ENCODE data around the gene OLFM1. TPM values are rescaled to one million over a fixed set of nuclear protein-coding genes. Genes with fewer than 3 reads are reported as not detected.

The OLFM1 gene
- total RNA-seq, 1 donor from 2014 or later: 12.5 TPM

DNA sequence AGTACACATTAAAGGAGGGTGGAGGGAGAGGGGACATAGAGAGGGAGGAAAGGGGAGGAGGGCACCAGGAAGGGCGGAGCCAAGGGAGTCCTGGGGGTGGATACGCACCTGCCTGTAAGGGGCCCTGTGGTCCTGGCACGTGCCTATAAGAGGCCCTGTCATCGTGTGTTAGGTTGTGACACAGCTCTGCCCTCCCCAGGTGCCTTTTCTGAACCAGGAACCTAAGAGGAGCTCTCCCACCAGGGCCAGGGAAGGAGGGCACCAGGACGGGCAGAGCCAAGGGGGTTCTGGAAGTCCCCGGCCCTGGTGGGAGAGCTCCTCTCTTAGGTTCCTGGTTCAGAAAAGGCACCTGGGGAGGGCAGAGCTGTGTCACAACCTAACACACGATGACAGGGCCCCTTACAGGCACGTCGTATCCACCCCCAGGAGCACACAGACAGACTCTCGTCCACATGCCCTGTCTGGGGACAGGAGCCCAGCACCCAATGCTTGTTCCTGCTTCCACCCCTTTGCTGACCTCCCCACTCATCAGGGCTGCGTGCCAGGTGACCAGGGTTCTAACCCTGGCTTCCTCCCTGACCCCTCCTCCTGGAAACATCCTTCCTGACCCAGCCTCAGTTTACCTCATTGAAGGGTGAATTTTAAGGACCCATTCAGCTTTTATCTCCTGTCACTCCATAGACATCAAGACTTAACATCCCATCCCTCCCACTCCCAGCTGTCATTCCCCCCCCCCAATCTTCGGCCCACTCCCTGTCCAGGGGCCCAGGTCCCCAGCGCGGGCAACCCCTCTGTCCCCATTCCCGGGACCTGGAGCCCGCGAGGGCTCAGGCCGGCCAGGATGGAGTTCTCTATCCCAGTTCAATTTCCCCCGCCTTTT lies 12.9 kb upstream of the OLFM1 start:
- intact Hi-C loops (cut with micrococcal nuclease): no loop called here
- ATAC-seq (no peak), DNase-seq (no peak)

DNA sequence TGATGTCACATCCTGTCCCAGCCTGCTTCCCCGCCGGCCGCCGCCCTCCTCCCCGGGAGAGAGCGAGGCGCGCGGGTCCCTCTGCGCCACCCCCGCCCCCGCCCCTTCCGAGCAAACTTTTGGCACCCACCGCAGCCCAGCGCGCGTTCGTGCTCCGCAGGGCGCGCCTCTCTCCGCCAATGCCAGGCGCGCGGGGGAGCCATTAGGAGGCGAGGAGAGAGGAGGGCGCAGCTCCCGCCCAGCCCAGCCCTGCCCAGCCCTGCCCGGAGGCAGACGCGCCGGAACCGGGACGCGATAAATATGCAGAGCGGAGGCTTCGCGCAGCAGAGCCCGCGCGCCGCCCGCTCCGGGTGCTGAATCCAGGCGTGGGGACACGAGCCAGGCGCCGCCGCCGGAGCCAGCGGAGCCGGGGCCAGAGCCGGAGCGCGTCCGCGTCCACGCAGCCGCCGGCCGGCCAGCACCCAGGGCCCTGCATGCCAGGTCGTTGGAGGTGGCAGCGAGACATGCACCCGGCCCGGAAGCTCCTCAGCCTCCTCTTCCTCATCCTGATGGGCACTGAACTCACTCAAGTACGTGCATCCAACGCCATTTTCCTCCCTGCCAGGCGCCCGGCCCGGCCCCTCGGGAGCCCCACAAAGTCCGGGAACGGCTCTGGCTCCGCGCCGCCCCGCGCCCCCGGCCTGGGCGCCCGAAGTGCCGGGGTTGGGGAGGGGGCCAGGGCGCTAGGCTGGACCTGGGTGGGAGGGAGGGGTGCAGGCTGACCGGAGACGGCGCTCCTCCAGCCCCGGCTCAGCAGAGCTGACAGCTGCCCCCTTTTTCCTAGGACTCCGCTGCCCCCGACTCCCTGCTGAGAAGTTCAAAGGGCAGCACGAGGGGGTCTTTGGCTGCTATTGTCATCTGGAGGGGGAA lies 12.0 kb upstream of the OLFM1 start:
- intact Hi-C loops (cut with micrococcal nuclease): no loop called here
- ATAC-seq (peak; percentile 93), DNase-seq (peak; percentile 80)

DNA sequence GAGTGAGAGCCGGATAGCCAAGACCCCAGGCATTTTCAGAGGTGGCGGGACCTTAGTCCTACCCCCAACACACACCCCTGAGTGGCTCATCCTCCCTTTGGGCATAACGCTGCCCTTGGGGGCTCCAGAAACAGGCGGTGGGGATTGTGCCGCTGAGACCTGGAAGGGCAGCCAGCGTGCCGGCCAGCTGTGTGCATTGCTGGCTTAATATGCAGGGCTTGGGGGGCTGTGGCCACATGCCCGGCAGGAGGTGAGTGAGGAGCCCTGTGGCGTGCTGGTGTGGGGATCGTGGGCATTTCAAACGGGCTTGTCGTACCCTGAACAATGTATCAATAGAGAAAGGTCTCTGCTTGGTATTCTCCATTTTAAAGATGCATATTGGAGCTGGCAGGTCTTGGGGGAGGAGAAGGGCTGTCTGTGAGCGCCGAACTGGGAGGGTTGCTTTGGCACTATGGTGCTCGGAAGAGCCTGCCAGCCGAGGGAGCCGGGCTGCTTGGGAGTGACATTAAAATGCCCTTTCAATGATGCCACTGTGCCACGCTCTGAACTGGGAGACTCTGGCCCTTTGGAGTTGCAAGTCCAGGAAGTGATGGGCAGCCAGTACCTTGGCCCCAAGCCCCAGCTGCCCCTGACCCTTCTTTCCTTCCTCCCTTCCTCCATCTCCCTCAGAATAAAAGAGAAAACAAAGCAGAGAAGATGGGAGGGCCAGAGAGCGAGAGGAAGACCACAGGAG lies 11.2 kb upstream of the OLFM1 start:
- DNase-seq (peak; percentile 16), ATAC-seq (no peak)
- intact Hi-C loops (cut with micrococcal nuclease): no loop called here

GRCh38 chr9:135076876-135077430 lies 10.5 kb upstream of the OLFM1 start:
- intact Hi-C loops (cut with micrococcal nuclease): no loop called here
- DNase-seq (no peak), ATAC-seq (no peak)

DNA sequence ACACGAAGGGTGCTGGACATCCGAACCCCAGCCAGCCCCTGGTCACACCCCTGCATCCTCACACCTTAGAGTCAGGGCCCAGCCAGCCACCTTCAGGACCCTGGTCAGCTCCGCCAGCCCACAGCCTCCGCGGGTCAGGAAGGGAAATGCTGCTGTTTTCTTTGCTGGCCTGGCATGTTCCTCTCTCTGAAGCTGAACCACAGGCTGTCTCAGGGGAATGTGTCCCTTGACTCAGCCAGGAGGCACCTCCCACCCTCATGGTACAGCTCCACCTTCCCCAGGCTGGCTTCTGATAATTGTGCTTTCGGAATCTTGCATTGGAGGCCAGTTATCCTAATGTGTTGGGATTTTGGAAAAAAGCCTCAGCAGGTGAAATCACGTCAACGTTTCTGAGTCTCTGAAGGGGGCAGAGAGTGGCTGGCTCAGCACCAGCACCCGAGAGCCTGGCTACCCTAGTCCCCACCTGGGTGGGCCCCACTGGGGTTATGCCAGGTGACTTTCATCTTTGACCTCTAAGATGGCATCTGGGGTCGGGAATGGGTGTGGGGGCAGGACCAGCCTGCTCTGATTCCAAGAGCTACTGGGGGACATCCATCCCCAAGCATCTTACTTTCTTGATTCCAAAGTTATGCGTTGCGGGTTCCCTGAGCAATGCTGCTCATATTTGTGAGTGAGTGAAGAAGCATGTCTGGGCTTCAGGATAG lies 9.8 kb upstream of the OLFM1 start:
- DNase-seq (peak; percentile 46), ATAC-seq (no peak)
- intact Hi-C loops (cut with micrococcal nuclease): no loop called here

- ATAC-seq (no peak), DNase-seq (no peak)
- intact Hi-C loops (cut with micrococcal nuclease): no loop called here
Measured at GRCh38 chr9:135078361-135078821, 9.1 kb upstream of the OLFM1 start.

GRCh38 chr9:135079018-135079417 lies 8.4 kb upstream of the OLFM1 start:
- intact Hi-C loops (cut with micrococcal nuclease): no loop called here
- DNase-seq (no peak), ATAC-seq (no peak)

- no peak for ATAC-seq
- no peak for DNase-seq
- intact Hi-C loops (cut with micrococcal nuclease): loop anchor here (10.0 kb wide), 1 partner anchor 335 kb away; no protein-coding TSS in a partner anchor
Measured at GRCh38 chr9:135079676-135080075, 7.8 kb upstream of the OLFM1 start.

- DNase-seq: no peak
- ATAC-seq: no peak
- intact Hi-C loops (cut with micrococcal nuclease): loop anchor here (10.0 kb wide), 1 partner anchor 334 kb away; no protein-coding TSS in a partner anchor
Measured at GRCh38 chr9:135080286-135081263, 6.9 kb upstream of the OLFM1 start.

GRCh38 chr9:135081264-135081660 lies 6.2 kb upstream of the OLFM1 start:
- ATAC-seq: no peak
- peak; percentile 22 for DNase-seq
- intact Hi-C loops (cut with micrococcal nuclease): loop anchor here (10.0 kb wide), 1 partner anchor 334 kb away; no protein-coding TSS in a partner anchor

DNA sequence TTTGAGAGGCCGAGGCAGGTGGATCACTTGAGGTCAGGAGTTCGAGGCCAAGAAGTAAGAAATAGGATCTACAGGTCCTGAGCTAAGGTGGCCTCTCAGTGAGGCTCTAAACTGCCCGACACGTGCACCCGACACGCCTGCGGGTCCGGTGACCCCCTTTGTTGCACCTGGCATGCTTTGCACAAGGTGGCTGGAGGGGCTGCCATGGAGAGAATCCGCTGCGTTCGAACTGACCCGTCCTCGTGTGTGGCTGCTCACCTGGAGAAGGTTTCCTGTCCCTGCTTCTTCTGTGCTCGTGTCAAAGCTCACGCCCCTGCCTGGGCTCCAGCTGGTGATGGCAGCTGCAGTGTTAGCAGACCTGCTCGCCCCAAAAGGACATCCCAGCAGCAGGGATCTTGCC lies 5.7 kb upstream of the OLFM1 start:
- ATAC-seq: no peak
- intact Hi-C loops (cut with micrococcal nuclease): loop anchor here (10.0 kb wide), 1 partner anchor 333 kb away; no protein-coding TSS in a partner anchor
- no peak for DNase-seq

DNA sequence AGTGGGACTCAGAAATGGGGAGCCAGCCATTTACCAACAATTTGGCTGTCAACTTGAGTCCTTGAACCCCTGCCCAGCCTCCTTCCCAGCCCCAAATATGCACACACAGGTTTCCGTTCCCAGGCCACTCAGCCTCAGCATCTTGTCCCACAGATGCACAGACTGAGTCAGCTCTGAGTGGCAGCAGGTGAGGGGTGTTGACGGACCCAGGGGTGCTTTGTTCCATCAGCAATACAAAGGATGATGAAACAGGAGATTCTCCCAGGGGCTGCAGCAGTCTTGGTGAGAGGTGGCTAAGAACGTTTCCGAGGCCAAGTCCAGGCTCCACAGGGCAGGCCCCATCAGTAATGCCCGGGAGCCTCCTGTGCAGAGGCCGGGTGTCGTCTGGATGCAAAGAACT lies 4.9 kb upstream of the OLFM1 start:
- ATAC-seq: no peak
- no peak for DNase-seq
- intact Hi-C loops (cut with micrococcal nuclease): loop anchor here (10.0 kb wide), 1 partner anchor 332 kb away; no protein-coding TSS in a partner anchor

GRCh38 chr9:135083241-135083810 lies 4.1 kb upstream of the OLFM1 start:
- DNase-seq (no peak), ATAC-seq (no peak)
- intact Hi-C loops (cut with micrococcal nuclease): loop anchor here (10.0 kb wide), 1 partner anchor 331 kb away; no protein-coding TSS in a partner anchor

DNA sequence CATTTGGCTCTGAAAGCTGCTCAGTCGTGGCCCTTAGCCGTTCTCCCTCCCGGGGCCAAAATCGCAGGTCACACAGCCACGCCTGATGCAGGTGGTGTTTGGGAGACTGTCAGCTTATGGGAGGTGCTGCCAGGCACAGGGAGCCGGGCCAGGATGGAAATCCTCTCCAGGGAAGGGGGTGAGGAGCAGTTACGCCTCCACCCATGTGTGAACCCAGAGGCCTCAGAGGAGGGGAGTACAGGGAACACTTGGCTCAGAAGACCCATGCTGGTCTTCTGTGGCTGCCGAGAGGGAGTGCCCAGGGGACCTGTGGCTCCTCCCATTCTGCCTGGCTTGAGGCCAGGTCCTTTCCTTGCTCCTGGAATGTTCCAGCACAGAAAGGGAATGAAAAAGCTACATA lies 3.6 kb upstream of the OLFM1 start:
- ATAC-seq (no peak), DNase-seq (no peak)
- intact Hi-C loops (cut with micrococcal nuclease): loop anchor here (10.0 kb wide), 1 partner anchor 331 kb away; no protein-coding TSS in a partner anchor

- intact Hi-C loops (cut with micrococcal nuclease): loop anchor here (10.0 kb wide), 1 partner anchor 331 kb away; no protein-coding TSS in a partner anchor
- ATAC-seq: no peak
- no peak for DNase-seq
Measured at GRCh38 chr9:135084262-135084661, 3.2 kb upstream of the OLFM1 start.

All from left ventricle myocardium superior (tissue), 1 donor.